ENCODE measurements around the gene CPNE8.

CPNE8 gene

DNA sequence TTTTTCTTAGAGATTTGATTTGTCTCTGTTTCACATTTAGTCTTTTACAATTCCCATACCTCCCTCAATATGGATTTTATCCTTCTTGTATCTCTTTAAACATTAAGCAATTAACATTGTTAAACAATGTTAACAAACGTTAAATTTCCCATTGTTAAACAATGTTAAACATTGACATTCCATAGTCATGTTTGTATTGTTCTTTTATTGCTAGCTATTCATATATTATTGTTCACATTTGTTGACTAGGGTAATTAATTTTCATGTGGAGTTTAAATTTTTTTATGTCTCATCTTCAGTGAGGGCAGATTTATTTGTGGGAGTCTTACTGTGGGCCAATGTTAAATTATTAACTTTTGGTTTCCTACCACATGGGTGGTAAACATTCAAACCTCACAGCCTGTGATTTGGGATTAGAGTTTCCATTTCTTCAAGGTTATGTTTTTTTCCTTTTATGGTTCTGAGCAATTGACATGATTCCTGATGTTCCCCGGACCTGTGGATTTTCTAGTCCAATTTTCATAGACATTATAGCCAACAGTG is 294.5 kb downstream of the CPNE8 start:
- no peak for DNase-seq

DNA sequence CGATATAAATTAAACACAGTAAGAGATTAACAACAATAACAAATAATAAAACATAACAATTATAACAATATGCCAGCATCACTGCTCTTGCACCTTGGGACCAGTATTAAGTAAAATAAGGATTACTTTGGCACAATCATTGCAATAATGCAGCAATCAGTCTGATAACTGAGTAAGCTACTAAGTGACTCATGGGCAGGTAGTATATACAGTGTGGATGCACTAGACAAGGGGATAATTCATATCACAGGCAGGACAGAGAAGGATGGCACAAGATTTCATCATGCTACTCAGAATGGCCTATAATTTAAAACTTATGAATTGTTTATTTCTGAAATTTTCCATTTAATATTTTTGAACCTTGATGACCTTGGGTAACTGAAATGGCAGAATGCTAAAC is 298.1 kb downstream of the CPNE8 start:
- DNase-seq = no peak

Data from NCI-H2227 treated with DMSO at 0.1 percent for 48 hours (cell line).